GM21717 (cell line): ENCODE measurements around the gene AKAP12.
"Not testable (repeated sequence)": the region's sequence is repeated elsewhere in the genome, so short reads cannot be mapped to it uniquely, and the experiment has no call there.

Experiments
- ATAC-seq: cut with Tn5 transposase; IDR thresholded peaks from one replicate; pipeline ENCODE4 v1.9.1; 2021; ENCODE audit warnings: mild to moderate bottlenecking, moderate library complexity; ENCODE audit not compliant: unreplicated experiment

AKAP12 gene

DNA sequence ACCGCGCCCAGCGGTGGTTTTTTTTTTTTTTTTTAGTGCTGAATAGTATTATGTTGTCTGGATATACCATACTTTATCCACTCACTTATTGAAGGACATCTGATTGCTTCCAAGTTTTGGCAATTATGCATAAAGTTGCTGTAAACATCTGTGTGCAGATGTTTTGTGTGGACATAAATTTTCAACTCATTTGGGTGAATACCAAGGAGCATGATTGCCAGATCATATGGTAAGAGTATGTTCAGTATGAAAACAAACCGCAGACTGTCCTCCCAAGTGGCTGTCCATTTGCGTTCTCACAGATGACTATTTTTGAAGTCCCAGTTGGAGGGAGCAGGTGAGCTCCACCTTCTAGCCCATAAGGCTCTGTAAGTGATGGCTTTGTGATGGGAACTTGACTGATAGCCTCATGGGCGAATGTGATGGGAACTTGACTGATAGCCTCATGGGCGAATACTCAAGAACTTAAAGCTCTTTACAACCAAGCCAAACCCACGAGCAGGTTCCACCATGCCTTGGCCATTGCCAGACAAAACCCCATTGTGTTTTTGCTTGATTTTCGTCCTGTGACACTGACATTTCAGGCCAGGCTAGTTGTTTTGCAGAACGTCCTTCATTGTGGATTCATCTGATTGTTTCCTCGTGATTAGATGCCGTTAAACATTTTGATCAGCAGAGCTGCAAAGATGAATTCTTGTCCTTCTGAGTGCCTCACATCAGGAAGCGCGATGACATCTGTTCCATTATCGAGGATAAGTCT, 100.6 kb downstream of the AKAP12 start:
- ATAC-seq = no peak

DNA sequence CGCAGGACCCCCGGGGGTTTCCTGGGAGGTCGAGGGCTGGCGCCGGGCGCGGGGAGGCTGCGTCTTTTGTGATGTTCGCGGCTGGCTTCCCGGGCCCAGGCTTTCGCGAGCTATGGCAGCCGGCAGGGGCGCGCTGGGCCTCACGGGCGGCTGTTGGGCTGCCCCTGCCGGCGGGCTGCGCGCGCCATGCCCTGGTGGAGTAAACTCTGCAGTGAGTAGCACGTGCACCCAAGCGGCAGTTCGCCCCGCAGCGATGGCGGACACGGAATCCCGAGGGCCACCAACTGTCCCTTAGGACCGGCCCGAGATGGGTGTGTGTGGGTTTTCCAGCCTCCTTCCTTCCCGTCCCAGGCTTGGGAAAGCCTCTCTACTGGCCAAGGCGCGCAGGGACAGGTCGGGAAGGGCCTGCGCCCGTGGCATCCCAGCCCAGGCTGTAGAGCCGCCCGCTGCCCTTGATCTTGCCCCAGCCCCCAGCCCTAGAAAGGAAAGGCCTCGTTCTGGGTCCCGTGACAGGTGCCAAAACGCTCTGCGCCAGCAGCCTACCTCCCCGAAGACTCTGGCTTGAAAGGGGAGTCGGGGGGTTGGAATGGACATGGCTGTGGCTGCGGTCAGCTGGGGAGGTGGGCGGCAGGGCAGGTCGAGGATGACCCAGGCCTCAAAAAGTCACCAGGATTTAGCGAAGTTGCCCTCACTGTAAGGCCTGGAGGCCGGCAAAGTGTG, 101.9 kb downstream of the AKAP12 start:
- ATAC-seq = no peak

DNA sequence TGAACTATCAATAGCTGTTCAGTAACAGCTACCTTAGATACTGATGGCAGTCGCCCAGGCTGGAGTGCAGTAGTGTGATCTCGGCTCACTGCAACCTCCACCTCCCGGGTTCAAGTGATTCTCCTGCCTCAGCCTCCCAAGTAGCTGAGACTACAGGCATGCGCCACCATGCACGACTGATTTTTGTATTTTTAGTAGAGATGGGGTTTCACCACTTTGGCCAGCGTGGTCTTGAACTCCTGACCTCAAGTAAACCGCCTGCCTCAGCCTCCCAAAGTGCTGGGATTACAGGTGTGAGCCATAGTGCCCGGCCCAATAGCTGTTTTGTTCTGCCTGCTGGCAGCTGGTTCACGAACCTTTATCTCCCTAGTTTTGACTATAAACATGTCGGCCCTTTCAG, 103.0 kb downstream of the AKAP12 start:
- ATAC-seq = not testable (repeated sequence)

DNA sequence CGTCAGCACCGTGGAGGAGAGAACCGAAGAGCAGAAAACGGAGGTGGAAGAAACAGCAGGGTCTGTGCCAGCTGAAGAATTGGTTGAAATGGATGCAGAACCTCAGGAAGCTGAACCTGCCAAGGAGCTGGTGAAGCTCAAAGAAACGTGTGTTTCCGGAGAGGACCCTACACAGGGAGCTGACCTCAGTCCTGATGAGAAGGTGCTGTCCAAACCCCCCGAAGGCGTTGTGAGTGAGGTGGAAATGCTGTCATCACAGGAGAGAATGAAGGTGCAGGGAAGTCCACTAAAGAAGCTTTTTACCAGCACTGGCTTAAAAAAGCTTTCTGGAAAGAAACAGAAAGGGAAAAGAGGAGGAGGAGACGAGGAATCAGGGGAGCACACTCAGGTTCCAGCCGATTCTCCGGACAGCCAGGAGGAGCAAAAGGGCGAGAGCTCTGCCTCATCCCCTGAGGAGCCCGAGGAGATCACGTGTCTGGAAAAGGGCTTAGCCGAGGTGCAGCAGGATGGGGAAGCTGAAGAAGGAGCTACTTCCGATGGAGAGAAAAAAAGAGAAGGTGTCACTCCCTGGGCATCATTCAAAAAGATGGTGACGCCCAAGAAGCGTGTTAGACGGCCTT, 110.0 kb downstream of the AKAP12 start:
- no peak for ATAC-seq

DNA sequence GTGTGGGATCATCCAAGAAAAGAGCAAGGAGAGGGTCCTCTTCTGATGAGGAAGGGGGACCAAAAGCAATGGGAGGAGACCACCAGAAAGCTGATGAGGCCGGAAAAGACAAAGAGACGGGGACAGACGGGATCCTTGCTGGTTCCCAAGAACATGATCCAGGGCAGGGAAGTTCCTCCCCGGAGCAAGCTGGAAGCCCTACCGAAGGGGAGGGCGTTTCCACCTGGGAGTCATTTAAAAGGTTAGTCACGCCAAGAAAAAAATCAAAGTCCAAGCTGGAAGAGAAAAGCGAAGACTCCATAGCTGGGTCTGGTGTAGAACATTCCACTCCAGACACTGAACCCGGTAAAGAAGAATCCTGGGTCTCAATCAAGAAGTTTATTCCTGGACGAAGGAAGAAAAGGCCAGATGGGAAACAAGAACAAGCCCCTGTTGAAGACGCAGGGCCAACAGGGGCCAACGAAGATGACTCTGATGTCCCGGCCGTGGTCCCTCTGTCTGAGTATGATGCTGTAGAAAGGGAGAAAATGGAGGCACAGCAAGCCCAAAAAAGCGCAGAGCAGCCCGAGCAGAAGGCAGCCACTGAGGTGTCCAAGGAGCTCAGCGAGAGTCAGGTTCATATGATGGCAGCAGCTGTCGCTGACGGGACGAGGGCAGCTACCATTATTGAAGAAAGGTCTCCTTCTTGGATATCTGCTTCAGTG, 110.8 kb downstream of the AKAP12 start:
- no peak for ATAC-seq

DNA sequence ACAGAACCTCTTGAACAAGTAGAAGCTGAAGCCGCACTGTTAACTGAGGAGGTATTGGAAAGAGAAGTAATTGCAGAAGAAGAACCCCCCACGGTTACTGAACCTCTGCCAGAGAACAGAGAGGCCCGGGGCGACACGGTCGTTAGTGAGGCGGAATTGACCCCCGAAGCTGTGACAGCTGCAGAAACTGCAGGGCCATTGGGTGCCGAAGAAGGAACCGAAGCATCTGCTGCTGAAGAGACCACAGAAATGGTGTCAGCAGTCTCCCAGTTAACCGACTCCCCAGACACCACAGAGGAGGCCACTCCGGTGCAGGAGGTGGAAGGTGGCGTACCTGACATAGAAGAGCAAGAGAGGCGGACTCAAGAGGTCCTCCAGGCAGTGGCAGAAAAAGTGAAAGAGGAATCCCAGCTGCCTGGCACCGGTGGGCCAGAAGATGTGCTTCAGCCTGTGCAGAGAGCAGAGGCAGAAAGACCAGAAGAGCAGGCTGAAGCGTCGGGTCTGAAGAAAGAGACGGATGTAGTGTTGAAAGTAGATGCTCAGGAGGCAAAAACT, 111.5 kb downstream of the AKAP12 start:
- ATAC-seq = no peak

DNA sequence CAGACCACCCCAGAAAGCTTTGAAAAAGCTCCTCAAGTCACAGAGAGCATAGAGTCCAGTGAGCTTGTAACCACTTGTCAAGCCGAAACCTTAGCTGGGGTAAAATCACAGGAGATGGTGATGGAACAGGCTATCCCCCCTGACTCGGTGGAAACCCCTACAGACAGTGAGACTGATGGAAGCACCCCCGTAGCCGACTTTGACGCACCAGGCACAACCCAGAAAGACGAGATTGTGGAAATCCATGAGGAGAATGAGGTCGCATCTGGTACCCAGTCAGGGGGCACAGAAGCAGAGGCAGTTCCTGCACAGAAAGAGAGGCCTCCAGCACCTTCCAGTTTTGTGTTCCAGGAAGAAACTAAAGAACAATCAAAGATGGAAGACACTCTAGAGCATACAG, 112.0 kb downstream of the AKAP12 start:
- ATAC-seq = no peak

DNA sequence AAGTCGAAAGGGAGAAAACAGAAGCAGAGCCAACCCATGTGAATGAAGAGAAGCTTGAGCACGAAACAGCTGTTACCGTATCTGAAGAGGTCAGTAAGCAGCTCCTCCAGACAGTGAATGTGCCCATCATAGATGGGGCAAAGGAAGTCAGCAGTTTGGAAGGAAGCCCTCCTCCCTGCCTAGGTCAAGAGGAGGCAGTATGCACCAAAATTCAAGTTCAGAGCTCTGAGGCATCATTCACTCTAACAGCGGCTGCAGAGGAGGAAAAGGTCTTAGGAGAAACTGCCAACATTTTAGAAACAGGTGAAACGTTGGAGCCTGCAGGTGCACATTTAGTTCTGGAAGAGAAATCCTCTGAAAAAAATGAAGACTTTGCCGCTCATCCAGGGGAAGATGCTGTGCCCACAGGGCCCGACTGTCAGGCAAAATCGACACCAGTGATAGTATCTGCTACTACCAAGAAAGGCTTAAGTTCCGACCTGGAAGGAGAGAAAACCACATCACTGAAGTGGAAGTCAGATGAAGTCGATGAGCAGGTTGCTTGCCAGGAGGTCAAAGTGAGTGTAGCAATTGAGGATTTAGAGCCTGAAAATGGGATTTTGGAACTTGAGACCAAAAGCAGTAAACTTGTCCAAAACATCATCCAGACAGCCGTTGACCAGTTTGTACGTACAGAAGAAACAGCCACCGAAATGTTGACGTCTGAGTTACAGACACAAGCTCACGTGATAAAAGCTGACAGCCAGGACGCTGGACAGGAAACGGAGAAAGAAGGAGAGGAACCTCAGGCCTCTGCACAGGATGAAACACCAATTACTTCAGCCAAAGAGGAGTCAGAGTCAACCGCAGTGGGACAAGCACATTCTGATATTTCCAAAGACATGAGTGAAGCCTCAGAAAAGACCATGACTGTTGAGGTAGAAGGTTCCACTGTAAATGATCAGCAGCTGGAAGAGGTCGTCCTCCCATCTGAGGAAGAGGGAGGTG, 112.9 kb downstream of the AKAP12 start:
- ATAC-seq = no peak

DNA sequence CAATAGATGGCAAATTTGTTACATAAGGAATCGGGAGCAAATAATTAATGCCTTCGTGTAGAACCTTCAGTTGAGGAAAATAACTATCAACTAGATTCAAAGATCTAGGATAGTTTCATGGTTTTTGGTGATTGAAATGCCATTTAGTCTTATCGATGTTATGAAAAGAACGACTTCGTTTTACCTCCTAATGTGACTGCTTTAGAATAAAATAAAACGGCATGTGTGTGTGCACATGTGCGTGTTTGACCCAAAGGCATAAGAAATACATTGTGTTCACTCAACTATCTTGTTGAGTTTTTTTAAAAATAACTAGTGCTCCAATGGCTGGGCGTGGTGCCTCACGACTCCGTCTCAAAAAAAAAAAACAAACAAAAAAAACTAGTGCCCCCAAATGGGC, 114.0 kb downstream of the AKAP12 start:
- no peak for ATAC-seq

DNA sequence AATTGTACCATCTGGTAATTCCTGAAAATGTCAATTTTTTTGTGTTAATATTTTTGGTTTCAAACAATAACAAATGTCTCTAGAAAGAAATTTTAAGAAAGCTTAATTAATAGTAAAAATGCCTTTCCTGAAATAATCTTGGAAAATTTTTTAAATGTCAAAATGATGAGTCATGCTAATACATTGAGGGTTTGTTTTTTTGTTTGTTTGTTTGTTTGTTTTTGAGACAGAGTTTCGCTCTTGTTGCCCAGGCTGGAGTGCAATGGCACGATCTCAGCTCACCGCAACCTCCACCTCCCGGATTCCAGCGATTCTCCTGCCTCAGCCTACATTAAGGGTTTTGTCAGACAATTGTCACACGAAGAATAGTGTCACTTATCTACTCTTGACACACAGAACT, 117.2 kb downstream of the AKAP12 start:
- ATAC-seq = not testable (repeated sequence)

DNA sequence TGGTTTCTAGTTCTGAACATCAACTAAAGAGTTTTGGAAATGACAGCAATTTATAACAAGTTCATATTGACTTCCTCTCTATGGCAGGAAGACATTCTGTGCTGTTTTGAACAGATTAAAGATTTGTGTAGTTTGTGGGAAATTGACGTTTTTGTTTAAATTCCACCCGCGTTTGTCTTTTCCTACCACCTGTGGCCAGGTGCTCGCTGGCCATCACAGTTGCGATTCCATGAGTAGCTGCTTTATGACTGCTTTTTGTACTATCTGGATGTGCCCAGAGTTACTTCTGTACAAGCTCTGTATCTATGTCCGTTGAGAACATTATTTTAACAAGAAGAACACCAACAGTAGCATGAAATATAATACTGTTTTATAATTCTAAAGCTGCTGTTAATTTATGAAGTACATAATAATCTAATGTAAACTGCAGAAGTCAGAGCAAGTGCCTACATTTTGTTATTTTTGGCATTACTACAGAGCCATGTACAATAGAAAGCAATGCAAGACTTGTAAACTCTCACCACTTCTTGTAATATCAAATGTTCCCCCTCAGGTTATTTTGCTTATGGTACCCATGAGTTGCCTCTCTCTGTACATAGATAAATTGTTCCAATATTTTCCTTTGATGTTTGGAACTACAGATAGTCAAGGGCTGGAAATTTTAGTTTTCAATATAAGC, 118.1 kb downstream of the AKAP12 start:
- ATAC-seq = no peak

DNA sequence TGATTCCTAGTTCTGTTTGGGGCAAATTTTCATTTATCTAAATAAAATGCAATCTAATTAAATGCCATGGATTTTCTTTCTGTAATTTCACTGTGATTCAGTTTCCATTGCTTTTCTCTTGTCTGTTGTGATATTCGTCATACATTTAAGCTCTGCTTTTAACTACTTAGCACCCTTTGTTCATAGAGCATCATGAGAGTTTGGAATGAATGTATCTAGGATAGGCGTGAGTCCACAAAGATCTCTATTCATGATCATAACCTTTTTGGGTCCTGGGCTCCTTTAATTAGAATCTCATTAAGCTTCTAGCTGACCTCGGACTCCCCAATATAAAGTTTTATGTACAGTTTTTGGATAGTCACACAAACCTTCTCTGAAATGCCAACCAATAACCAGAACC, 118.7 kb downstream of the AKAP12 start:
- ATAC-seq = no peak

DNA sequence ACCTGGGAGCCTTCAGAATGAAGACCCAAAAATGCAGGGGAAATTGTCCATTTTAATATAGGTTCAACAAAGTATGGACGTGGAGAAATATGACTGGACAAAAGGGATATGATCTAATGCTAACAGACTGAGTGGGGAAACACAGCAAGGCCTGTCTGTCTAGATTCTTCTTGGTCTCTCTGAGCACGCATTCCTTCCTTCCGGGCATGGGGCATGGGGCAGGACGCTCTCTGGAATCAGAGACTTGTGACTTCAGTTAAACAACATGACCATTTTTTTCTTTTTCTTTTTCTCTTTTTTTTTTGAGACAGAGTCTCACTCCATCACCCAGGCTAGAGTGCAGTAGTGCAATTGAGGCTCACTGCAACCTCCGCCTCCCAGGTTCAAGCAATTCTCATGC, 119.7 kb downstream of the AKAP12 start:
- no peak for ATAC-seq

DNA sequence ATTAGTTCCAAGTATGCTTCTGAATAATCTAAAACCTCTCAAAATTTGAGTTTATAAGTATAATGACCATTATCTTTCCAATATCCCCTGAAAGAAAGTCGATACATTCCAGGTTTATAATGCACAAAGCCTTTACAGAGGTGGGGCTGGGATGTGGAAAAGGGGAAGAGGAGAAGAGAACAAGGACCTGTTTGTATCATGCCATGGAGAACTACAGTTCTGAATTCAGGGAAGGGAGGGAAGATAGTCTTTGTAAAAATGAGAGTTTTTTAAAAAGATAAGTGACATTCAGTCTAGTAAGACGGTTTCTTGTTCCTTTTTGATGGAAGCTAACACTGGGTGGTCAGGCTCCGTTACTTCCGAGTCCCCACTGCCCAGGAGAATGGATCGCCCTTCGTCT, 125.5 kb downstream of the AKAP12 start:
- no peak for ATAC-seq

DNA sequence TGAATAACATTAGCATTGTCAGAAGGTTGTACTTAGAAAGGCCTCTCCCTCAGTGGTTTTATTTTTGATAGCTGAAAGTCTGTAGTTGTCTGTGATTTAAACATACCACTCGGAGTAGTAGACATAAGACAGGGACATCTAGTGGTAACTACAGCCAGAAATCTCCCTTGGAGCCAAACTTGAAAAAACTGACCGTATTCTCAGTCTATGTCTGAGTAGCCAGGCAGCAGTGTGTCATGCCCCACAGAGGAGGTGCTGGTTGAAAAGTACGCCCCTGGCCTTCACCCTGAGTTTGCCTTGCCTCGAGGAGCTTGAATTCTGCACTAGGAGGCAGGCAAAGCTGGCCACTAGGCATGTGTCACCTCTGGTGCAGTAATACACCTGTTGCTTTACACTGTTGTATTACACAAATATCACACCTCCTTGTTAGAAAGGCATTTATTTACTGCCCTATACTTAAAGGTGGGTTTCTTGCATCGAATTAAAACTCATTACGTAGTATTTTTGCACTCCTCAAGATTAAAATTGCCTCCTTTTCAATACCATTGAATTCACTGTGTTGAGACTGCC, 130.8 kb downstream of the AKAP12 start:
- no peak for ATAC-seq

DNA sequence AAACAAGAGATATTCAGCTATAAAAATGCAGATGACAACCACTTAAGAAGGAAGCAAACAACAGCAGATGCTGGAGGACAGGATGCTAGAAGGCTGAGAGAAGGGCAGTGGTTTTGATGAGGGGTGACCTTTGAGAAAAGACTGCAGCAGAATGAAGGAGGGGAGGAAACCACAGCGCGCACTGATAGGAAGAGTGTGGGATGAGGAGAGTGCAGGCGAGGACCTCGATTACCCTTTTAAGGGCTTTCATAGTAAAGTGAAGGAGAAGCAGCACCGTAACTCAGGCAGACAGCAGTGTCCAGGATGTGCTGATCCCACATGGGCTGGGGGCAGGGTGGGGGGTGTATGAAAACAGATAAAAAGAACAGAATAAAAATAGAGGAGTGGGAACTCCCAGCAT, 132.4 kb downstream of the AKAP12 start:
- no peak for ATAC-seq

DNA sequence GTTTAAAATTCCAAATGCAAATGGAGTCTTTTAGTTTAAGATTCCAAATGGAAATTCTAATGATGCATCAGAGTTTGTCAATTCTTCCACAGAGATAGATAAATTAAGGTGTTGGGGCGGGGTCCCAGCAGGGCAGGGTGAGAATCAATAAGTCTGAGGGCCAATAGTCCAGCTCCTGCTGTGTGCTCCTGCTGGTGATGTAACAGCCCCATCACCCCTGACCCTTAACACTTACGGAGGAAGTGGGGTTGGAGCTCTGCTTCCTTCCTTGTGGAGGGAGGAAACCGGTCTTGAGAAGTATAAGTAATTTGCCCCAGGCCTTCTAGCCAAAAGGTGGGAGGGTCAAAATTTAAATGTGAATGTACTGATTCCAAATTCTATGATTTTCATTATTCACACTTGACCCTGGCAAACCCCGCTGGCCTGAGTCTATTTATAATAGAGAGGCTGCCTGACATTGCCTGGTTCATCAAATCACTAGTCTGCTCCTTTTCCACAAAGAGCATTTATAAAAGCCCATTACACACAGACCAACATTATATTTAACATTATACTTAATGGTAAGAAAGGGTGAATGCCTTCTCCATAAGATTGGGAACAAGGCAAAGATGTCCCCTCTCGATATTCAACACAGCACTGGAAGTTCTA, 134.4 kb downstream of the AKAP12 start:
- ATAC-seq = no peak

DNA sequence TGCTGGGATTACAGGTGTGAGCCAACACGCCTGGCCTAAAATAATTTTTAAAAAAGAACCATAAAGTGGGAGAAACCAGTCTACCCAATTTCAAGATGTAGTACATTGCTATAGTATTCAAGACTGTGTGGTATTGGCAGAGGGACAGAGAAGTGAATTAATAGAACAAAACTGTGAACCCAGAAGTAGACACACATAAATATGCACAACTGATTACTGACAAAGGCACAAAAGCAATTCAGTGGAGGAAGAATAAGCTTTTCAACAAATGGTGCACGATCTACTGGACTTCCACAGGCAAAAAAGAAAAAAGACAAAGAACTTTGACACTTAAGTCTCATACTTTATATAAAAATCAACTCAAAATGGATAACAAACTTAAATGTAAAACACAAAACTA, 136.1 kb downstream of the AKAP12 start:
- no peak for ATAC-seq

DNA sequence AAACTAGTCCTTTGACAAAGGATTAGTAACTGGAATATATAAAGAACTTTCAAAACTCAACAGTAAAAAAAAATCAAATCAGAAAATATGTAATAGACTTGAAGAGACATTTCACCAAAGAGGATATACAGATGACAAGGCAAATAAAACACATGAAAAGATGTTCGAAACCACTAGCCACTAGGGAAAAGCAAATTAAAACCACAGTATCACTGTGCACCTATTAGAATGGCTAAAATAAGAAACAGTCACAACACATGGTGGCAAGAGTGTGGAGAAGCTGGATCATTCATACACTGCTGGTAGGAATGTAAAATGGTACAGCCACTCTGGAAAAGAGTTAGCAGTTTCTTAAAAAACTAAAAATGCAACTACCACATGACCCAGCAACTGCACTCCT, 136.7 kb downstream of the AKAP12 start:
- ATAC-seq = no peak
